BJ (cell line): Measurements from ENCODE around the gene ADARB2. TPM values are rescaled to one million over a fixed set of nuclear protein-coding genes. Genes with fewer than 3 reads are reported as not detected.
"Not testable (repeated sequence)": the region's sequence is repeated elsewhere in the genome, so short reads cannot be mapped to it uniquely, and the experiment has no call there.

Experiments used
- CTCF ChIA-PET: fragments of 350-600 bp; formaldehyde crosslinking; extraction: SDS; loops from one replicate; lab custom pipeline; 2021; ENCODE audit warnings: antibody characterized with exemption, inconsistent platforms; lab: Yijun Ruan, JAX
- POLR2A ChIA-PET: fragments of 300-600 bp; sonication (Branson Sonifier 250); formaldehyde crosslinking; extraction: SDS; loops from one replicate; lab custom pipeline; 2021; ENCODE audit warnings: antibody characterized with exemption; lab: Charles Lee
- DNase-seq: peaks from one replicate; pipeline ENCODE4 v3.0.0-alpha.2; 2011; ENCODE audit warnings: low read depth
- H3K27me3 ChIP-seq: 2 replicates; pipeline ENCODE4 v1.6.0; 2011; ENCODE audit warnings: low read length; ENCODE audit not compliant: control insufficient read depth, insufficient read depth
- H3K36me3 ChIP-seq: 2 replicates; pipeline ENCODE4 v1.5.1; 2011; ENCODE audit warnings: low read length; ENCODE audit not compliant: control insufficient read depth, insufficient read depth
- H3K4me3 ChIP-seq: 2 replicates; pipeline ENCODE4 v1.5.1; 2011; ENCODE audit warnings: low read depth, mild to moderate bottlenecking, control low read depth, low read length
- CTCF ChIP-seq: IDR thresholded peaks from 2 replicates; pipeline ENCODE4 v1.5.1; 2011; ENCODE audit warnings: low read depth, mild to moderate bottlenecking, control low read depth, inconsistent platforms, low read length, moderate library complexity; ENCODE audit not compliant: insufficient read depth
- polyA plus RNA-seq: library from polyadenylated mRNA; depleted of rRNA; stranded (reverse); fragments of >200 nt; gene quantifications from 2 replicates; pipeline ENCODE4 v1.2.3, GENCODE V29; 2011

ADARB2 gene
- polyA plus RNA-seq, 1 experiment, result not detected

GRCh38 chr10:1465418-1465911 is 271.9 kb downstream of the ADARB2 start:
- DNase-seq, result no peak
- TF ChIP-seq CTCF, result no peak
- no peaks in the 10 kb centered on the region for H3K36me3 ChIP-seq
- no peaks in the 10 kb centered on the region for H3K27me3 ChIP-seq
- H3K4me3 ChIP-seq, result no peak overlapping the region
- ChIA-PET CTCF (no interaction called here), POLR2A (no interaction called here)

GRCh38 chr10:1464881-1465417 is 272.4 kb downstream of the ADARB2 start:
- ChIA-PET POLR2A (no interaction called here), CTCF (no interaction called here)
- no peak for DNase-seq
- H3K27me3 ChIP-seq, result no peaks in the 10 kb centered on the region
- no peak overlapping the region for H3K4me3 ChIP-seq
- H3K36me3 ChIP-seq, result no peaks in the 10 kb centered on the region
- no peak for TF ChIP-seq CTCF

- POLR2A ChIA-PET, H3K36me3 ChIP-seq, H3K27me3 ChIP-seq: not testable (repeated sequence)
These were observed 273.4 kb downstream of the ADARB2 start for GRCh38 chr10:1463971-1464370.

GRCh38 chr10:1462994-1463633 is 274.2 kb downstream of the ADARB2 start:
- no peak for DNase-seq
- CTCF ChIA-PET, result no interaction called here
- TF ChIP-seq CTCF, result no peak

More at GRCh38 chr10:1463971-1464370, 273.4 kb downstream of the ADARB2 start:
- H3K4me3 ChIP-seq, CTCF ChIA-PET, DNase-seq: not testable (repeated sequence)

GRCh38 chr10:1462521-1462920 is 274.8 kb downstream of the ADARB2 start:
- Histone ChIP-seq H3K36me3 (no peaks in the 10 kb centered on the region), H3K27me3 (no peaks in the 10 kb centered on the region), H3K4me3 (no peak overlapping the region)
- ChIA-PET POLR2A (no interaction called here), CTCF (no interaction called here)
- no peak for TF ChIP-seq CTCF
- DNase-seq, result no peak

More at GRCh38 chr10:1462994-1463633, 274.2 kb downstream of the ADARB2 start:
- Histone ChIP-seq H3K4me3 (no peak overlapping the region), H3K36me3 (no peaks in the 10 kb centered on the region), H3K27me3 (no peaks in the 10 kb centered on the region)
- POLR2A ChIA-PET, result no interaction called here

GRCh38 chr10:1462032-1462431 is 275.3 kb downstream of the ADARB2 start:
- POLR2A ChIA-PET, result no interaction called here
- H3K27me3 ChIP-seq, result no peaks in the 10 kb centered on the region
- no peak for DNase-seq
- CTCF ChIA-PET, result no interaction called here
- no peaks in the 10 kb centered on the region for H3K36me3 ChIP-seq
- TF ChIP-seq CTCF, result no peak
- H3K4me3 ChIP-seq, result no peak overlapping the region
